ENCODE data around the gene CALU.

CALU gene

DNA sequence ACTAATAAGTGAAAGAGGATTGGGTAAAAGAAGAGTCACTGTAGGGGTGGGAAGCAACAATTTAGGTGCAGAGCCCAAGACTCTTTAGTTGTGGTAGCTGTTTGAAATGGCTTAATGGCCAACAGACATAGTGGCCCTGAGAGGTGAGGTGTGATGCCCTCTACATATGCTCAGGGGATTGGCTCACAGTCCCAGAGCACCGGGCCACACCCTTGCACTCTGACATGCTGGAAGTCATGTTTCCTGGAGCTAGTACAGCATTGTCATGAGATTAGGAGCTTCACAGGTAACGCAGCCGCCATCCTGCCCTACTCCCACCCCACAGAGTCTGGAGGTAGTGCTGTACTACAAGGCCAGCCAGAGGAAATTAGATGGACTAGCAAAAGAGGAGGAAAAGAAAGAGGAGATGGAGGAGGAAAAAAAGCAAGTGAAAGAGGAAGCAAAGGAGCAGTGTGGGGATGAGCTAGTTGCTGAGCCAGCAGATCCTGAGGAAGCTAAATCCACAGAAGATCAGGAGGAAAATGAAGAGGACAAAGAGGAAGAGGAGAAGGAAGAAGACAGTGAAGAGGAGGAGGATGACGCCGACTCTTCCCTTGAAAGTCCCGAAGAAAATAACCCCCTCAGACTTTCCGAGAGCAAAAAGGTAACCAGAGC, 76.3 kb downstream of the CALU start:
- no peak for DNase-seq

- no peak for DNase-seq
Measured at GRCh38 chr7:128818694-128819093, 79.5 kb downstream of the CALU start.

All from activated gamma-delta T cell (primary cell).